Left hindlimb (tissue), 1 donor: ENCODE results near the gene SLC6A12.

Source experiments
- DNase-seq: peaks from one replicate; pipeline ENCODE4 v3.0.0-alpha.2; 2018

SLC6A12 gene

GRCh38 chr12:175759-176158, 38.2 kb downstream of the SLC6A12 start:
- no peak for DNase-seq

- DNase-seq = no peak
Measured at GRCh38 chr12:175250-175649, 38.7 kb downstream of the SLC6A12 start.

GRCh38 chr12:174596-174995, 39.4 kb downstream of the SLC6A12 start:
- no peak for DNase-seq

- no peak for DNase-seq
Measured at GRCh38 chr12:174124-174523, 39.8 kb downstream of the SLC6A12 start.

- DNase-seq = no peak
Measured at GRCh38 chr12:172732-173161, 41.2 kb downstream of the SLC6A12 start.

GRCh38 chr12:171743-172676, 41.9 kb downstream of the SLC6A12 start:
- DNase-seq = no peak

GRCh38 chr12:171276-171675, 42.7 kb downstream of the SLC6A12 start:
- no peak for DNase-seq

- no peak for DNase-seq
Measured at GRCh38 chr12:170371-171225, 43.4 kb downstream of the SLC6A12 start.

- DNase-seq = no peak
Measured at GRCh38 chr12:169528-170370, 44.2 kb downstream of the SLC6A12 start.

- peak; percentile 69 for DNase-seq
Measured at GRCh38 chr12:168763-169525, 45.0 kb downstream of the SLC6A12 start.

- no peak for DNase-seq
Measured at GRCh38 chr12:167959-168600, 45.9 kb downstream of the SLC6A12 start.

GRCh38 chr12:166425-167075, 47.4 kb downstream of the SLC6A12 start:
- DNase-seq = no peak

GRCh38 chr12:165862-166368, 48.0 kb downstream of the SLC6A12 start:
- DNase-seq = no peak

GRCh38 chr12:164207-164606, 49.8 kb downstream of the SLC6A12 start:
- no peak for DNase-seq

GRCh38 chr12:163406-163986, 50.5 kb downstream of the SLC6A12 start:
- DNase-seq = no peak

GRCh38 chr12:162467-163307, 51.3 kb downstream of the SLC6A12 start:
- no peak for DNase-seq

- no peak for DNase-seq
Measured at GRCh38 chr12:161823-162222, 52.1 kb downstream of the SLC6A12 start.

- DNase-seq = no peak
Measured at GRCh38 chr12:160858-161257, 53.1 kb downstream of the SLC6A12 start.

GRCh38 chr12:159156-159782, 54.7 kb downstream of the SLC6A12 start:
- DNase-seq = no peak
